IMR-90 (cell line): ENCODE measurements around the gene MCRS1. TPM values are rescaled to one million over a fixed set of nuclear protein-coding genes. Genes with fewer than 3 reads are reported as not detected.
"Not testable (repeated sequence)": the region's sequence is repeated elsewhere in the genome, so short reads cannot be mapped to it uniquely, and the experiment has no call there.

Source experiments
- ATAC-seq: fragments of 200-7000 bp; cut with Tn5 transposase; 2 replicates; pipeline ENCODE4 v1.9.1; 2020; ENCODE audit warnings: low read depth, mild to moderate bottlenecking, moderate library complexity
- BruUV-seq: library from RNA; stranded (reverse); fragments of 400-500 nt; replicated peaks from 2 replicates; lab custom pipeline; 2021; lab: Mats Ljungman, UMichigan
- CTCF ChIA-PET: fragments of 300-600 bp; formaldehyde crosslinking; extraction: SDS; loops from one replicate; lab custom pipeline; 2021; ENCODE audit warnings: antibody characterized with exemption; lab: Yijun Ruan, JAX
- POLR2A ChIA-PET: fragments of 300-600 bp; sonication (Branson Sonifier 250); formaldehyde crosslinking; loops from one replicate; lab custom pipeline; 2022; ENCODE audit warnings: antibody characterized with exemption; ENCODE audit not compliant: unreplicated experiment; lab: Charles Lee
- DNase-seq: peaks from one replicate; pipeline ENCODE4 v3.0.0; 2013
- H2AFZ ChIP-seq: replicated peaks from 2 replicates; pipeline ENCODE3; 2013; ENCODE audit warnings: low read length, mild to moderate bottlenecking; ENCODE audit not compliant: poor library complexity
- H2AK5ac ChIP-seq: 2 replicates; pipeline ENCODE4 v1.6.1; 2013; ENCODE audit warnings: low read depth, low read length, inconsistent platforms
- H2AK9ac ChIP-seq: replicated peaks from 2 replicates; pipeline ENCODE3; 2013; ENCODE audit warnings: mild to moderate bottlenecking, low read depth, low read length, moderate library complexity; ENCODE audit not compliant: poor library complexity
- H2BK120ac ChIP-seq: 2 replicates; pipeline ENCODE4 v1.6.1; 2013; ENCODE audit warnings: low read depth, low read length, inconsistent platforms
- H2BK15ac ChIP-seq: 3 replicates; pipeline ENCODE4 v1.6.1; 2013; ENCODE audit warnings: low read depth, low read length, inconsistent platforms
- H2BK20ac ChIP-seq: 2 replicates; pipeline ENCODE4 v1.6.1; 2013; ENCODE audit warnings: low read depth, mild to moderate bottlenecking, inconsistent platforms, low read length, moderate library complexity
- H2BK5ac ChIP-seq: 2 replicates; pipeline ENCODE4 v1.6.1; 2013; ENCODE audit warnings: mild to moderate bottlenecking, low read depth, low read length, inconsistent platforms; ENCODE audit not compliant: poor library complexity, severe bottlenecking
- H3K14ac ChIP-seq: replicated peaks from 2 replicates; pipeline ENCODE4 v1.6.1; 2013; ENCODE audit warnings: low read depth, low read length, inconsistent platforms
- H3K18ac ChIP-seq: 2 replicates; pipeline ENCODE4 v1.6.1; 2013; ENCODE audit warnings: low read depth, low read length, control low read depth
- H3K23ac ChIP-seq: 2 replicates; pipeline ENCODE4 v1.6.1; 2013; ENCODE audit warnings: low read depth, low read length, inconsistent platforms
- H3K27ac ChIP-seq: 2 replicates; pipeline ENCODE4 v1.5.1; 2013; ENCODE audit warnings: mild to moderate bottlenecking, control low read depth, low read length; ENCODE audit not compliant: insufficient read depth
- H3K27me3 ChIP-seq: 2 replicates; pipeline ENCODE4 v1.6.1; 2013; ENCODE audit warnings: low read length; ENCODE audit not compliant: control insufficient read depth, insufficient read depth
- H3K36me3 ChIP-seq: 2 replicates; pipeline ENCODE4 v1.6.1; 2013; ENCODE audit warnings: low read length, mixed read lengths; ENCODE audit not compliant: control insufficient read depth, insufficient read depth
- H3K4ac ChIP-seq: 2 replicates; pipeline ENCODE4 v1.6.1; 2013; ENCODE audit warnings: low read depth, low read length, inconsistent platforms
- H3K4me1 ChIP-seq: 2 replicates; pipeline ENCODE4 v1.6.1; 2013; ENCODE audit warnings: low read length, mixed read lengths; ENCODE audit not compliant: control insufficient read depth, insufficient read depth
- H3K4me2 ChIP-seq: 2 replicates; pipeline ENCODE4 v1.6.1; 2013; ENCODE audit warnings: low read depth, mild to moderate bottlenecking, control low read depth, low read length, moderate library complexity
- H3K4me3 ChIP-seq: 2 replicates; pipeline ENCODE4 v1.5.1; 2013; ENCODE audit warnings: low read depth, mild to moderate bottlenecking, control low read depth, low read length, moderate library complexity; ENCODE audit not compliant: insufficient read depth
- H3K56ac ChIP-seq: 2 replicates; pipeline ENCODE4 v1.6.1; 2013; ENCODE audit warnings: low read length, inconsistent platforms; ENCODE audit not compliant: insufficient read depth; ENCODE audit errors: extremely low read depth
- H3K79me1 ChIP-seq, 2 experiments: 2 replicates each; pipeline ENCODE4 v1.6.1; 2013; ENCODE audit warnings: low read length in 2 of 2, inconsistent platforms in 1 of 2, low read depth in 1 of 2
- H3K9ac ChIP-seq: 2 replicates; pipeline ENCODE4 v1.6.1; 2013; ENCODE audit warnings: low read depth, low read length, control low read depth
- H3K9me1 ChIP-seq: 2 replicates; pipeline ENCODE4 v1.6.1; 2013; ENCODE audit warnings: low read length, inconsistent platforms; ENCODE audit not compliant: insufficient read depth
- H3K9me3 ChIP-seq: 2 replicates; pipeline ENCODE4 v1.6.1; 2013; ENCODE audit warnings: low read length; ENCODE audit not compliant: control insufficient read depth, insufficient read depth
- H4K20me1 ChIP-seq: 2 replicates; pipeline ENCODE4 v1.6.1; 2013; ENCODE audit warnings: low read length, inconsistent platforms; ENCODE audit not compliant: insufficient read depth
- H4K5ac ChIP-seq: 2 replicates; pipeline ENCODE4 v1.6.1; 2013; ENCODE audit warnings: mild to moderate bottlenecking, low read depth, low read length, control low read depth
- H4K8ac ChIP-seq, 2 experiments: 2 replicates each; pipeline ENCODE4 v1.6.1; 2013; ENCODE audit warnings: low read depth in 2 of 2, low read length in 2 of 2, control low read depth in 1 of 2, inconsistent platforms in 1 of 2
- H4K91ac ChIP-seq: 2 replicates; pipeline ENCODE4 v1.6.1; 2013; ENCODE audit warnings: low read depth, low read length, inconsistent platforms; ENCODE audit not compliant: insufficient read depth
- WGBS, 2 experiments: methylation state at CpG; one replicate each; pipeline versions ENCODE4 v1.1.5 to v1.1.7; 2013; ENCODE audit warnings: missing lambda C conversion rate in 2 of 2; ENCODE audit not compliant: insufficient read length in 1 of 2; ENCODE audit errors: extremely low coverage in 2 of 2; 5-methylcytosine and 5-hydroxymethylcytosine counted together
- dilution Hi-C: fragments of 300-500 bp; cut with HindIII; formaldehyde crosslinking; loops from one replicate; pipeline ENCODE4 v1.14.3; 2018; ENCODE audit warnings: low sequenced_read_pairs; ENCODE audit not compliant: unreplicated experiment
- in situ Hi-C: fragments of 300-500 bp; cut with MboI; formaldehyde crosslinking; loops from 3 replicates; pipeline ENCODE4 v1.14.3; 2019; ENCODE audit warnings: low sequenced_read_pairs, inconsistent platforms, mixed read lengths
- intact Hi-C: fragments of 100-400 bp; cut with micrococcal nuclease; formaldehyde crosslinking; loops from 2 replicates; pipeline ENCODE4 v1.10.0; 2022
- microRNA-seq, 2 experiments: library from miRNA; stranded (forward) in 1 of 2; unstranded in 1 of 2; fragments of 10-50 nt in 1 of 2; fragments of <30 nt in 1 of 2; gene quantifications in 1 of 2; microRNA quantifications in 1 of 2; one replicate each; pipeline versions ENCODE3 to v1.1.0; 2013 to 2020; ENCODE audit not compliant: insufficient read depth in 1 of 2, insufficient read length in 1 of 2, unreplicated experiment in 1 of 2
- polyA plus RNA-seq, 3 experiments: library from polyadenylated mRNA; depleted of rRNA; stranded (reverse); fragments of >200 nt; gene quantifications; 2 replicates each; pipeline ENCODE4 v1.2.3, GENCODE V29; 2012; ENCODE audit warnings: low replicate concordance in 1 of 3
- small RNA-seq, 5 experiments: library from RNA; depleted of rRNA; stranded (forward); fragments of <200 nt; gene quantifications; one replicate each; pipeline ENCODE3, GENCODE V24; 2012
- total RNA-seq: library from RNA; depleted of rRNA; stranded (reverse); fragments of >200 nt; gene quantifications from 2 replicates; pipeline ENCODE4 v1.2.3, GENCODE V29; 2012; rRNA removed

The MCRS1 gene
- total and polyA plus RNA-seq, 2 of the 4 experiments (the other 2 are of a cell fraction), result 72.9 to 73.2 TPM

GRCh38 chr12:49509681-49510080 is 58.3 kb downstream of the MCRS1 start:
- POLR2A ChIA-PET, result interaction anchor here (0.6 kb wide), 1 partner anchor 378 kb away, joined by 6 read pairs; no protein-coding TSS in a partner anchor
- not testable (repeated sequence) for DNase-seq, H3K14ac ChIP-seq

More at GRCh38 chr12:49509681-49510080, 58.3 kb downstream of the MCRS1 start:
- not testable (repeated sequence) for H2BK20ac ChIP-seq, H3K4me2 ChIP-seq, BruUV-seq, H3K27me3 ChIP-seq, H3K9me3 ChIP-seq, H3K23ac ChIP-seq, H2AK9ac ChIP-seq, H2AK5ac ChIP-seq, ATAC-seq, H4K8ac ChIP-seq, H3K4me3 ChIP-seq, H4K91ac ChIP-seq, H2BK120ac ChIP-seq, H3K4me1 ChIP-seq, H4K5ac ChIP-seq, H3K18ac ChIP-seq, H4K20me1 ChIP-seq, H3K36me3 ChIP-seq, H2AFZ ChIP-seq, H2BK5ac ChIP-seq, H3K9me1 ChIP-seq, H3K56ac ChIP-seq, H3K9ac ChIP-seq, H3K27ac ChIP-seq
- dilution Hi-C loops (loop anchor here (25.0 kb wide), 1 partner anchor 147 kb away; the partner anchor contains the start of gene SPATS2), in situ Hi-C loops (loop anchor here (5.0 kb wide), 1 partner anchor 147 kb away; no protein-coding TSS in a partner anchor), intact Hi-C loops (loop anchor here (5.0 kb wide), 1 partner anchor 73 kb away; no protein-coding TSS in a partner anchor)
- 100% methylated on average over 1 of the region's 8 CpGs; no CpG with 5 or more reads in 1 of the 2 experiments for WGBS, 2 experiments
- Histone ChIP-seq H3K79me1 (peaks cover 2 to 44% of the 10 kb centered on the region in 2 experiments; a peak in 2 of 4 replicates), H2BK15ac (peak overlapping the region; percentile 36; the same call in 1 of the 3 replicates), H3K4ac (peak overlapping the region; percentile 28; the same call in 1 of the 2 replicates)
- CTCF ChIA-PET, result interaction anchor here (0.6 to 3.1 kb wide), 3 partner anchors 139 to 162 kb away, joined by 3 to 18 read pairs (median 4); no protein-coding TSS in a partner anchor

Small RNA genes lying within 50 kb of the gene (microRNA-seq; reads per million reads assigned to microRNA genes)
- gene POLR2KP1 (ENCODE audit: insufficient read depth, insufficient read length), result not detected
- not detected for gene RNU6-834P (ENCODE audit: insufficient read depth, insufficient read length)

Small RNA genes lying within 50 kb of the gene (small RNA-seq; reads per million reads assigned to genes)
- 0 reads per million in 5 experiments for gene POLR2KP1
- 0 reads per million in 5 experiments for gene RNU6-834P

Other genes with a start within 250 kb of the MCRS1 start
- 15.6 and 21.5 TPM in 2 replicates for gene TROAP, start 244.9 kb downstream of the MCRS1 start, total RNA-seq
- gene TROAP, start 244.9 kb downstream of the MCRS1 start, polyA plus RNA-seq (2012; rRNA removed), result 29.3 and 46.0 TPM in 2 replicates
- 0.18 and 0.28 TPM in 2 replicates for gene C1QL4, start 231.0 kb downstream of the MCRS1 start, total RNA-seq
- gene C1QL4, start 231.0 kb downstream of the MCRS1 start, polyA plus RNA-seq (2012; rRNA removed), result 0.46 and 0.60 TPM in 2 replicates
- 6.7 and 8.1 TPM in 2 replicates for gene DNAJC22, start 221.3 kb downstream of the MCRS1 start, total RNA-seq
- 8.1 and 8.2 TPM in 2 replicates for gene DNAJC22, start 221.3 kb downstream of the MCRS1 start, polyA plus RNA-seq (2012; rRNA removed)
- 44.7 and 63.3 TPM in 2 replicates for gene SPATS2, start 200.7 kb downstream of the MCRS1 start, total RNA-seq
- 45.0 and 50.6 TPM in 2 replicates for gene SPATS2, start 200.7 kb downstream of the MCRS1 start, polyA plus RNA-seq (2012; rRNA removed)
- 0.28 TPM in 1 of 2 replicates, not detected in the other for gene KCNH3, start 29.1 kb downstream of the MCRS1 start, total RNA-seq
- gene KCNH3, start 29.1 kb downstream of the MCRS1 start, polyA plus RNA-seq (2012; rRNA removed), result 0.10 and 0.20 TPM in 2 replicates
- gene FAM186B, start 37.5 kb upstream of the MCRS1 start, total RNA-seq, result 0.18 and 0.28 TPM in 2 replicates
- gene FAM186B, start 37.5 kb upstream of the MCRS1 start, polyA plus RNA-seq (2012; rRNA removed), result 0.10 TPM in 2 replicates
- gene PRPF40B, start 55.4 kb upstream of the MCRS1 start, total RNA-seq, result 3.9 and 5.0 TPM in 2 replicates
- 11.0 and 11.8 TPM in 2 replicates for gene PRPF40B, start 55.4 kb upstream of the MCRS1 start, polyA plus RNA-seq (2012; rRNA removed)
- gene FMNL3, start 139.3 kb upstream of the MCRS1 start, total RNA-seq, result 34.4 and 36.4 TPM in 2 replicates
- gene FMNL3, start 139.3 kb upstream of the MCRS1 start, polyA plus RNA-seq (2012; rRNA removed), result 13.2 and 16.3 TPM in 2 replicates
- 255 and 369 TPM in 2 replicates for gene TMBIM6, start 173.4 kb upstream of the MCRS1 start, total RNA-seq
- gene TMBIM6, start 173.4 kb upstream of the MCRS1 start, polyA plus RNA-seq (2012; rRNA removed), result 267 and 285 TPM in 2 replicates